Panc1 (cell line): ENCODE data around the gene RIC8B. TPM values are rescaled to one million over a fixed set of nuclear protein-coding genes. Genes with fewer than 3 reads are reported as not detected.

Source experiments
- ATAC-seq: fragments of 200-7000 bp; cut with Tn5 transposase; 2 replicates; pipeline ENCODE4 v1.9.1; 2020; ENCODE audit warnings: mild to moderate bottlenecking, moderate library complexity
- BruUV-seq: library from RNA; stranded (reverse); fragments of 400-500 nt; replicated peaks from 2 replicates; lab custom pipeline; 2021; lab: Mats Ljungman, UMichigan
- CTCF ChIA-PET: fragments of 300-600 bp; sonication (Branson Sonifier 250); formaldehyde crosslinking; loops from one replicate; lab custom pipeline; 2022; ENCODE audit warnings: antibody characterized with exemption; lab: Charles Lee
- POLR2A ChIA-PET: fragments of 300-600 bp; sonication (Branson Sonifier 250); formaldehyde crosslinking; loops from one replicate; lab custom pipeline; 2022; ENCODE audit warnings: antibody characterized with exemption; lab: Charles Lee
- DNase-seq: peaks from one replicate; pipeline ENCODE4 v3.0.0-alpha.2; 2010; ENCODE audit warnings: low read depth, low spot score
- H3K27ac ChIP-seq: 2 replicates; pipeline ENCODE4 v1.5.1; 2011; ENCODE audit warnings: mild to moderate bottlenecking, low read length, inconsistent platforms
- H3K27me3 ChIP-seq: fragments of 200-500 bp; sonication (Bioruptor generic); 2 replicates; pipeline ENCODE4 v1.6.0; 2014; ENCODE audit warnings: low read length, inconsistent platforms; ENCODE audit not compliant: control insufficient read depth, insufficient read depth
- H3K36me3 ChIP-seq: fragments of 200-500 bp; sonication (Bioruptor generic); 2 replicates; pipeline ENCODE4 v1.5.1; 2014; ENCODE audit warnings: inconsistent platforms, mild to moderate bottlenecking, low read length, moderate library complexity; ENCODE audit not compliant: control insufficient read depth, insufficient read depth
- H3K4me1 ChIP-seq: 2 replicates; pipeline ENCODE4 v1.5.1; 2011; ENCODE audit warnings: inconsistent platforms, mild to moderate bottlenecking, low read length, moderate library complexity; ENCODE audit not compliant: control insufficient read depth, insufficient read depth
- H3K4me3 ChIP-seq, 2 experiments: 2 replicates each; pipeline ENCODE4 v1.5.1; 2011 to 2012; ENCODE audit warnings: low read depth in 2 of 2, low read length in 2 of 2, mild to moderate bottlenecking in 2 of 2, inconsistent platforms in 1 of 2, moderate library complexity in 1 of 2
- H3K9me3 ChIP-seq: fragments of 200-500 bp; sonication (Bioruptor generic); 2 replicates; pipeline ENCODE4 v1.5.1; 2014; ENCODE audit warnings: low read depth, mild to moderate bottlenecking, inconsistent platforms, low read length, moderate library complexity; ENCODE audit not compliant: control insufficient read depth, insufficient read depth
- POLR2AphosphoS5 ChIP-seq: IDR thresholded peaks from 2 replicates; pipeline ENCODE4 v1.6.1; 2012; ENCODE audit warnings: mild to moderate bottlenecking, low read depth, low read length, moderate library complexity
- REST ChIP-seq, 2 experiments: IDR thresholded peaks; 2 replicates each; pipeline ENCODE4 v1.6.1; 2011 to 2012; ENCODE audit warnings: low read depth in 2 of 2, control low read depth in 1 of 2, low read length in 1 of 2, mild to moderate bottlenecking in 1 of 2, moderate library complexity in 1 of 2; ENCODE audit not compliant: insufficient read depth in 1 of 2
- SIN3A ChIP-seq: IDR thresholded peaks from 2 replicates; pipeline ENCODE4 v1.6.1; 2012; ENCODE audit warnings: low read depth, mild to moderate bottlenecking, low read length, moderate library complexity, borderline replicate concordance; ENCODE audit not compliant: insufficient read depth
- TCF7L2 ChIP-seq: IDR thresholded peaks from 2 replicates; pipeline ENCODE4 v1.6.1; 2011; ENCODE audit warnings: mild to moderate bottlenecking, low read depth, low read length, inconsistent platforms
- in situ Hi-C: cut with HindIII; loops from 2 replicates; pipeline ENCODE4 v1.10.0; 2016; ENCODE audit warnings: low sequenced_read_pairs, low pct_unique_long_range_greater_than_20kb
- intact Hi-C: fragments of 100-400 bp; cut with micrococcal nuclease; formaldehyde crosslinking; loops from one replicate; pipeline ENCODE4 v1.10.0; 2022; ENCODE audit not compliant: unreplicated experiment
- total RNA-seq: library from RNA; stranded (reverse); gene quantifications from one replicate; pipeline ENCODE4 v1.2.1, GENCODE V29; 2021; ENCODE audit not compliant: unreplicated experiment
- TF ChIP-seq, protein P1 (sequence below): fragments of 450-650 bp; IDR thresholded peaks from 2 replicates; pipeline ENCODE4 v1.5.1; 2017; ENCODE audit warnings: mild to moderate bottlenecking

RIC8B gene
- total RNA-seq, 1 experiment from 2014 or later = 16.1 TPM

DNA sequence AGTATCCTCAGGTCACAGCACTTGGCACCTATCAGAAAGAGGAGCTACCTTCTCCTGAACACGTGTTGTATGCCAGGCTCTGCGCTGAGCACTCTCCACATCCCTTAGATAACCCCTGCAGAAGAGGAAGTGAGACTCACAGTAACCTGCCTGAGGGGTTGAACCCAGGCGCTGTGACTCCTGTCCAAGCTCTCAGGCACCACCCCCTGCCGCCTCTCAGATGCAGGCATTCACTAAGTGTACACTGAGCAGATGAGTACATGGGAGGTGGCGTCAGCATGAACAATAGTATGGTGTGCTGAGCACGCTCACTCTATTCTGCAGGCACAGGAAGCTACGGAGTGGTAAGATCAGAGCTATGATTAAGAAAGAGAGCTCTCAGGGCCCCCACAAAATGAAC is 21.0 kb upstream of the RIC8B start:
- Histone ChIP-seq H3K4me1 (no peaks in the 10 kb centered on the region), H3K9me3 (no peaks in the 10 kb centered on the region), H3K27me3 (no peaks in the 10 kb centered on the region), H3K4me3 (no peak overlapping the region), H3K27ac (no peak overlapping the region), H3K36me3 (no peaks in the 10 kb centered on the region)
- ATAC-seq (no peak), DNase-seq (no peak)
- no TSS peak for BruUV-seq
- POLR2A ChIA-PET = no interaction called here
- CTCF ChIA-PET = no interaction called here
- in situ Hi-C loops (no loop called here), intact Hi-C loops (no loop called here)
- TF ChIP-seq REST (IDR thresholded peaks at IDR 0.05; ENCODE audit: insufficient read depth in 1 of 2, low read depth in 2 of 2, low read length in 1 of 2) (no peak), SIN3A (no peak), POLR2AphosphoS5 (no peak), TCF7L2 (no peak)
- TF ChIP-seq, protein P1, sequence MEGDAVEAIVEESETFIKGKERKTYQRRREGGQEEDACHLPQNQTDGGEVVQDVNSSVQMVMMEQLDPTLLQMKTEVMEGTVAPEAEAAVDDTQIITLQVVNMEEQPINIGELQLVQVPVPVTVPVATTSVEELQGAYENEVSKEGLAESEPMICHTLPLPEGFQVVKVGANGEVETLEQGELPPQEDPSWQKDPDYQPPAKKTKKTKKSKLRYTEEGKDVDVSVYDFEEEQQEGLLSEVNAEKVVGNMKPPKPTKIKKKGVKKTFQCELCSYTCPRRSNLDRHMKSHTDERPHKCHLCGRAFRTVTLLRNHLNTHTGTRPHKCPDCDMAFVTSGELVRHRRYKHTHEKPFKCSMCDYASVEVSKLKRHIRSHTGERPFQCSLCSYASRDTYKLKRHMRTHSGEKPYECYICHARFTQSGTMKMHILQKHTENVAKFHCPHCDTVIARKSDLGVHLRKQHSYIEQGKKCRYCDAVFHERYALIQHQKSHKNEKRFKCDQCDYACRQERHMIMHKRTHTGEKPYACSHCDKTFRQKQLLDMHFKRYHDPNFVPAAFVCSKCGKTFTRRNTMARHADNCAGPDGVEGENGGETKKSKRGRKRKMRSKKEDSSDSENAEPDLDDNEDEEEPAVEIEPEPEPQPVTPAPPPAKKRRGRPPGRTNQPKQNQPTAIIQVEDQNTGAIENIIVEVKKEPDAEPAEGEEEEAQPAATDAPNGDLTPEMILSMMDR = no peak

DNA sequence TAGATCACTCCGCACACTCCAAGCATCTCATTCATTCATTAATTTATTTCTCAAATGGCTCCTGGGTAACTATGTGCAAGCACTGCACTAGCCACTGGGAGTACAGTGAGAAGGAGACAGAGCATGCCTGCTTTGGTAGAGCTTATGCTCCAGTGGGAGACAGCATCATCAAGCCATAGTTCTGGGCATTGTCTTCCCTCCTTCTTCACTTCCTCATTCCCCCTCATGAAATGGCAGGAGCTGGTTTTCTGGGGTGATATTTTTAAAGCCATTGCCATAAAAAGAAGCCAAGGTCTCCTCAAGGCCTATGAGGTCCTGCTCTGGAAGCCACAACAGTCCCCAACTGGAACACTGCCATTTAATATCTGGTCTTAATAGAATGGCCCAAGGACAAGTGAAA is 20.2 kb upstream of the RIC8B start:
- no peaks in the 10 kb centered on the region for H3K9me3 ChIP-seq
- intact Hi-C loops = no loop called here
- no peaks in the 10 kb centered on the region for H3K4me1 ChIP-seq
- no peaks in the 10 kb centered on the region for H3K36me3 ChIP-seq
- DNase-seq = no peak
- H3K27me3 ChIP-seq = no peaks in the 10 kb centered on the region
- ATAC-seq = no peak
- no peak overlapping the region for H3K27ac ChIP-seq
- CTCF ChIA-PET = no interaction called here
- in situ Hi-C loops = no loop called here
- TF ChIP-seq SIN3A = no peak
- no peak for TF ChIP-seq TCF7L2
- TF ChIP-seq REST (IDR thresholded peaks at IDR 0.05; ENCODE audit: insufficient read depth in 1 of 2, low read depth in 2 of 2, low read length in 1 of 2) = no peak
- TF ChIP-seq, protein P1 = no peak
- no peak for TF ChIP-seq POLR2AphosphoS5
- no TSS peak for BruUV-seq
- no peak overlapping the region for H3K4me3 ChIP-seq
- POLR2A ChIA-PET = no interaction called here
